HG03060 (cell line): Measurements from ENCODE around the gene PTCRA.

ENCODE experiments used
- ATAC-seq: cut with Tn5 transposase; IDR thresholded peaks from one replicate; pipeline ENCODE4 v1.9.1; 2021; ENCODE audit warnings: low read depth, moderate number of reproducible peaks; ENCODE audit not compliant: unreplicated experiment

Gene PTCRA

GRCh38 chr6:42968783-42969182 is 52.9 kb downstream of the PTCRA start:
- no peak for ATAC-seq

- no peak for ATAC-seq
Measured at GRCh38 chr6:42969431-42969830, 53.6 kb downstream of the PTCRA start.

GRCh38 chr6:42969934-42970333 is 54.1 kb downstream of the PTCRA start:
- no peak for ATAC-seq

GRCh38 chr6:42970871-42971612 is 55.2 kb downstream of the PTCRA start:
- ATAC-seq, result no peak

GRCh38 chr6:42971746-42972327 is 56.0 kb downstream of the PTCRA start:
- ATAC-seq, result no peak

GRCh38 chr6:42973926-42974325 is 58.1 kb downstream of the PTCRA start:
- ATAC-seq, result no peak

- ATAC-seq, result no peak
Measured at GRCh38 chr6:42974919-42975505, 59.2 kb downstream of the PTCRA start.
